SHP77 (cell line): ENCODE data around the gene SLIT1.

Experiments used
- DNase-seq, 2 experiments: peaks; one replicate each; lab custom pipeline; 2025; lab: John Stamatoyannopoulos, UW

SLIT1 gene

GRCh38 chr10:96968682-96969423 lies 216.9 kb downstream of the SLIT1 start:
- no peak for DNase-seq

DNA sequence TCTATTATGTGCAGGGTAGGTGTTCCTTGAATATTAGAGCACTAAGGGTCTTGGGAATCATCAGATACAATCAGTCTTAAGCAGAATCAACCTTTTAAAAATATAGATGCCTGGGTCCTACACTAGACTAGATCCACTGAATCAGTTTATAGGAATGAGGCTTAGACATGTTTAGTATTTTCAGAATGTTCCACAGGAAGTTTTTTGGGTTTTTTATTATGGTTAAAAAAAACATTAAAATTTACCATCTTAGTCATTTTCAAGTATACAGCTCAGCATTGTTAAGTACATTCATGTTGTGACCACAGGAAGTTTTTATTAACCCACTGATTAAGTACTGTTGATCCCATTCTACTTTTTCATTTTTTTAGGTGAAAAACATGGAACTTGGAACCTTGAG lies 217.9 kb downstream of the SLIT1 start:
- no peak for DNase-seq

DNA sequence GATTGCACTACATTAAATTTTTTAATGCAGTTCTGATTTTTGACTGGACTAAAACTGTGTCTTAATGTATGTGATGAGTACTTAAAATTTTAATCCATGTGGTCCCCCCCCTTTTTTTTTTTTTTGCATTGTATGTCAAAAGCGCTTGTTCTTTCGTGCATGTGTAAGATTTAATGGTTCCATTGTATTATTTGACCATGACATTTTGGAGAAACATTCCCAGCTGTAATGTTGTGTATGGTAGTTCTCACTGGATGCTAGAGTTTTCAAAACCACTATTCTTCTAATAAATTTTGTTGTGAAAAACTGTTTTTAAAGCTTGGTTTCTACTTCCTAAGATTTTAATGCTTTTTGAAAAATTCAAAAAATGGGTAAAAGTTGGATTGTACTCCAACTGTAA lies 221.6 kb downstream of the SLIT1 start:
- no peak for DNase-seq

- DNase-seq, result no peak
These were observed 224.9 kb downstream of the SLIT1 start for GRCh38 chr10:96960872-96961271.

DNA sequence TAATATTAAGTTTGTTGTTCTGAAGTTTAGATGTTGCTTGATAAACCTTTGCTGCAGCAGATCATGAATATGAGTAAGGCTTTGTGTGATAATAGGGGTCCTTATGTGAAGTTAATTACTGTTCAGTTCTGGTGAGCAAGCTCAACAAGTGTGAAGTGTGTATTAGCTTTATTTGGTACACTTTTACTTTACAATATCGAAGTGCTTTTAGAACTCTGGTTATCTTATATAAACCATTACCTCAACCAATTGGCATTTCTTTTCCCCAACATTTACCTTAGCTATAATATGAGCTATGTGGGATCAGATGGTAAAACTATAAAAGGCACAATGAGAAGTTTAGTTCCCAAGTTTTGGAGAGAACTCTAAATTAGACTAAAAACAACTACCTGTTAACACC lies 226.0 kb downstream of the SLIT1 start:
- no peak for DNase-seq

GRCh38 chr10:96958071-96958470 lies 227.7 kb downstream of the SLIT1 start:
- no peak for DNase-seq

GRCh38 chr10:96955794-96956193 lies 230.0 kb downstream of the SLIT1 start:
- DNase-seq, result no peak

- DNase-seq, result no peak
These were observed 233.8 kb downstream of the SLIT1 start for GRCh38 chr10:96951954-96952353.

GRCh38 chr10:96949039-96949683 lies 236.6 kb downstream of the SLIT1 start:
- DNase-seq, result no peak
